Measurements from ENCODE around the gene TNFRSF11A.
A peak's percentile ranks its signal among the peaks of the same experiment; 100 is the strongest.

The TNFRSF11A gene

GRCh38 chr18:62325806-62326645, 916 bp downstream of the TNFRSF11A start:
- peak in 1 of 2 donors; percentile 6 for DNase-seq (ENCODE audit: low read depth in 2 of 2)

- no peak for DNase-seq (ENCODE audit: low read depth in 2 of 2)
These were observed 1.7 kb downstream of the TNFRSF11A start for GRCh38 chr18:62326646-62327348.

- DNase-seq (ENCODE audit: low read depth in 2 of 2) = no peak
These were observed 2.9 kb downstream of the TNFRSF11A start for GRCh38 chr18:62327977-62328376.

- DNase-seq (ENCODE audit: low read depth in 2 of 2) = no peak
These were observed 3.7 kb downstream of the TNFRSF11A start for GRCh38 chr18:62328586-62329525.

- DNase-seq (ENCODE audit: low read depth in 2 of 2) = no peak
These were observed 4.8 kb downstream of the TNFRSF11A start for GRCh38 chr18:62329691-62330454.

GRCh38 chr18:62330650-62331049, 5.5 kb downstream of the TNFRSF11A start:
- DNase-seq (ENCODE audit: low read depth in 2 of 2) = no peak

GRCh38 chr18:62331581-62332356, 6.7 kb downstream of the TNFRSF11A start:
- no peak for DNase-seq (ENCODE audit: low read depth in 2 of 2)

GRCh38 chr18:62332431-62332830, 7.3 kb downstream of the TNFRSF11A start:
- no peak for DNase-seq (ENCODE audit: low read depth in 2 of 2)

- DNase-seq (ENCODE audit: low read depth in 2 of 2) = no peak
These were observed 8.0 kb downstream of the TNFRSF11A start for GRCh38 chr18:62332964-62333695.

GRCh38 chr18:62334120-62334519, 9.0 kb downstream of the TNFRSF11A start:
- DNase-seq (ENCODE audit: low read depth in 2 of 2) = no peak

- no peak for DNase-seq (ENCODE audit: low read depth in 2 of 2)
These were observed 10.4 kb downstream of the TNFRSF11A start for GRCh38 chr18:62335494-62335893.

- DNase-seq (ENCODE audit: low read depth in 2 of 2) = no peak
These were observed 11.5 kb downstream of the TNFRSF11A start for GRCh38 chr18:62336618-62337017.

- no peak for DNase-seq (ENCODE audit: low read depth in 2 of 2)
These were observed 12.2 kb downstream of the TNFRSF11A start for GRCh38 chr18:62337336-62337735.

- DNase-seq (ENCODE audit: low read depth in 2 of 2) = no peak
These were observed 13.5 kb downstream of the TNFRSF11A start for GRCh38 chr18:62338446-62339105.

GRCh38 chr18:62339106-62339988, 14.2 kb downstream of the TNFRSF11A start:
- DNase-seq (ENCODE audit: low read depth in 2 of 2) = no peak

GRCh38 chr18:62340996-62341395, 15.9 kb downstream of the TNFRSF11A start:
- no peak for DNase-seq (ENCODE audit: low read depth in 2 of 2)

- no peak for DNase-seq (ENCODE audit: low read depth in 2 of 2)
These were observed 16.4 kb downstream of the TNFRSF11A start for GRCh38 chr18:62341473-62341872.

GRCh38 chr18:62342884-62343283, 17.8 kb downstream of the TNFRSF11A start:
- DNase-seq (ENCODE audit: low read depth in 2 of 2) = no peak

Measured in stimulated activated CD8-positive, alpha-beta memory T cell treated with anti-CD3 and anti-CD28 coated beads, Interleukin-2, amount 100 ng/mL, for 48 hours (primary cell).